ENCODE measurements around the gene RAB42.
"Not testable (repeated sequence)": the region's sequence is repeated elsewhere in the genome, so short reads cannot be mapped to it uniquely, and the experiment has no call there.

Gene RAB42, protein sequence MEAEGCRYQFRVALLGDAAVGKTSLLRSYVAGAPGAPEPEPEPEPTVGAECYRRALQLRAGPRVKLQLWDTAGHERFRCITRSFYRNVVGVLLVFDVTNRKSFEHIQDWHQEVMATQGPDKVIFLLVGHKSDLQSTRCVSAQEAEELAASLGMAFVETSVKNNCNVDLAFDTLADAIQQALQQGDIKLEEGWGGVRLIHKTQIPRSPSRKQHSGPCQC

GRCh38 chr1:28591708-28592320 is at the start of gene RAB42:
Gene RAB42 (plus strand): TSS chr1:28592265. CDS start chr1:28592512, 247 bp downstream.
- no peak for DNase-seq (ENCODE audit: low spot score)

DNA sequence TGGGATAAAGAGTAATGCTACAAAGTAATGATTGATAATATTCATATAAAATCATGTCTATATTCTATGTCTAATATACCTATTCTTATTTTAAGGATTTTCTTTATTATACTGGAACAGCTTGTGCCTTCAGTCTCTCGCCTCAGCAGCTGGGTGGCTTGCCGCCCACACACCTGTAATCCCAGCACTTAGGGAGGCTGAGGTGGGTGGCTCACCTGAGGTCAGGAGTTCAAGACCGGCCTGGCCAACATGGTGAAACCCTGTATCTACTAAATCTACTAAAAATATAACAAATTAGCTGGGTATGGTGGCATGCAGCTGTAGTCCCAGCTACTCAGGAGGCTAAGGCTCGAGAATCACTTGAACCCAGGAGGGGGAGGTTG is 46.8 kb upstream of the RAB42 start:
- no peak for DNase-seq (ENCODE audit: low spot score)

DNA sequence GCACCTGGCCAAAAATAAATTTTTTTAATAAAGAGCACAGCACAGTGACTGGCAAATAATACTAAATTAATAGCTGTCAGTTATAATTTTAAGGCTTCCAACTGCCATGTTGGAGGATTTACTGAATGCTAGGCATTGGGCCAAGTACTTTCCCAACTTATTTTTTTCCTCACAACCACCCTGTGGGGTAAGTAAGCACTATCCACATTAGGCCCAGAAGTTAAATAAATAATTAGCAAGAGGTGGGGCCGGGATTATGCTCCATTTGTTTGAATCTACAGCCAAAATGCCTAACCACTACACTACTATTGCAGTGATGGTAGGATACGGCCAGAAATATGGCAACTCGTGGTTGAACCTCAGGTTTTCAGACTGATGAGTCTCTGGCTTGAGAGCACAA is 43.7 kb upstream of the RAB42 start:
- no peak for DNase-seq (ENCODE audit: low spot score)

DNA sequence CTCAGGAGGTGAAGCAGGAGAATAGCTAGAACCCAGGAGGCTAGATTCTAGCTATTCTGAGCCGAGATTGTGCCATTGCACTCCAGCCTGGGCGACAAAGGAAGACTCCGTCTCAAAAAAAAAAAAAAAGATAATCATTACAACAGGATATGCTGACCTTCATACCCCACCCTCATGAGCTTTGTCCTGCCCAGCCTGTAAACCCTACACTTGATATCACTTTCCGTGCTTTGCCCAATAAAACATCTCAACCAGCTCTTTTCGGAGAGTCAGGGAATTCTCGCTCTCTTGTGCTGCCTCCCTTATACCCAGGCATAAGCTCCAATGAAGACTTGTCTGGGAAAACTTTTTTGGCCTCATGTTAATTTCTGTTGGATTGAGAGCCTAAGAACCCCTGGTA is 40.7 kb upstream of the RAB42 start:
- no peak for DNase-seq (ENCODE audit: low spot score)

- DNase-seq (ENCODE audit: low spot score), result peak; percentile 98
These were observed 39.1 kb upstream of the RAB42 start, which contains the start of gene TRNAU1AP for GRCh38 chr1:28552758-28553663. Gene TRNAU1AP (plus strand): TSS chr1:28553085. CDS start chr1:28553111, 26 bp downstream.

DNA sequence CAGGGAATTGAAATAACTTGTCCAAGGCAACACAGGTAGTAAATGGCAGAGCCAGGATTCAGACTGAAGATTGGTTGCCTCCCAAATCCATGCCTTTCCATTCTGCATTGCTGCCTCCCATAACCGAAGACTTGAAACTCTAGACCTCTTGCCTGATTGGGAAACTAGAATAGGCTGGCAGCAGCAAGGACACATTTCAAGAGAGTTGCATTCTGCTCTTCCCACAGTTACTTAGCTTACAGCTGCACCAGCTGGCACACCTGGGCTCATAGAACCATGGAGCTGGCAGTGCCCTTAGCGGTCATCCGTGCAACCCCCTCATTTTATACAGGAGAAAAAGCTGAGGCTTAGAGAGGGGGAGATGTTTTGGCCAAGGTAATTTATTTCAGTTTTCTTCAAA is 31.2 kb upstream of the RAB42 start:
- no peak for DNase-seq (ENCODE audit: low spot score)

DNA sequence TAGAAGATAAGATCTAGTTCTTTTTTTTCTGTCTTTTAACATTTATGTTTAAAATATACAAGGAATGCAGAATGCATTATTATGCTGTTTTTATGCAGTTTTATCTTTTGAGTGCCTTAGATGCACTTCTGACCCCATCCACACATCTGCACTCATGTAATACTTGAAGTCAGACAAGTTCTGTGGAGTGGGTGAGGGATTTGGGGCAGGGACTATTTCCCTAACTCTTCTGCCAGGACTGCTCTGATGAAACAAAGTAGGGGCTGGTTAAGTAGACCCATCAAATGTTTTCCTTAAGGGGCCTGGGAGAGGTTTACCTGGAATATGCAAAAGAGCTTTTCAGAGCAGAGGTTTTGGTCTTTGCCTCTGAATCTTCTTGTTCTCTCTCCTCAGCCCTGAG is 27.8 kb upstream of the RAB42 start:
- DNase-seq (ENCODE audit: low spot score), result no peak

DNA sequence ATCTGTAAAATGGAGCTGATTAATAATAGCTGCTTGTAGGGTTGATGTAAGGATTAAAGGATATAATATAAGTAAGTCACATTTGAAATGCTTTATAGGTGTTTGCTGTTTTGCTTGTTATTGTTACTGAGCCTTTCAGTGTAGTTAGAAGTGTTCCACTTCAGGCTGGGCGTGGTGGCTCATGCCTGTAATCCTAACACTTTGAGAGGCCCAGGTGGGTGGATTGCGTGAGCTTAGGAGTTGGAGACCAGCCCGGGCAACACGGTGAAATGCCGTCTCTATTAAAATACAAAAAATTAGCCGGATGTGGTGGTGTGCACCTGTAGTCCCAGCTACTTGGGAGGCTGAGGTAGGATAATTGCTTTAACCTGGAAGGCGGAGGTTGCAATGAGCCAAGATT is 27.0 kb upstream of the RAB42 start:
- no peak for DNase-seq (ENCODE audit: low spot score)

DNA sequence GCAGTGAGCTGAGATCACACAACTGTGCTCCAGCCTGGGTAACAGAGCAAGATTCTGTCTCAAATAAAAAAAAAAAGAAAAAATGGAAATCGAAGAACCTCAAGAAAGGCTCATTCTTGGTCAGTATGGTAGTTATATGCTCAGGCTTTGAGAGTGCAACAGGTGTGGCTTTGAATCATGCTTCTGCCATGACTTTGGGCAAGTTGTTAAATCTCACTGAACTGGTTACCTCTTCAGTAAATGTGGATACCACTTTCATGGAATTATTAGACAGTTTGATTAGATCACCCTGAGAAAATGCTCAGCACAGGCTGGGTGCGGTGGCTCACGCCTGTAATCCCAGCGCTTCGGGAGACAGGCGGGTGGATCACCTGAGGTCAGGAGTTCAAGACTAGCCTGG is 26.3 kb upstream of the RAB42 start:
- DNase-seq (ENCODE audit: low spot score), result no peak

DNA sequence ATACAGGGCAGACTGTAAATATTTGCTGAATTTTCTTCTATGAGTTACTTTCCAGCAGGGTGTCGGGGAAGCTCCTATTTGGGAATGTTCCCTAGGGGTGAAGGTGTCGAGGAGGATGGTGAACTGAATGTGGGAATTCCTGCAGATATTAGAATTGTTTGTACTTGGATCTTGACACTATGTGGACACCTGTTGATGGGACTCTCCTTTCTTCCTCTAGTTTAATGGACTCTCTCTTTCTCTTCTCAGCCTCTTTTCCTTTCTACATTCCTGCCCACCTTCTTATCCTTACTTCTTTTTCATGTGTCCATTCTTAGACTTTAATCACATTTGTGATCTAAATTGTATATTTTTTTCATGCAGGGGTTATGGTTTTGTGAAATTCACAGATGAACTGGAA is 25.1 kb upstream of the RAB42 start:
- no peak for DNase-seq (ENCODE audit: low spot score)

GRCh38 chr1:28571911-28572310 is 20.2 kb upstream of the RAB42 start:
- no peak for DNase-seq (ENCODE audit: low spot score)

DNA sequence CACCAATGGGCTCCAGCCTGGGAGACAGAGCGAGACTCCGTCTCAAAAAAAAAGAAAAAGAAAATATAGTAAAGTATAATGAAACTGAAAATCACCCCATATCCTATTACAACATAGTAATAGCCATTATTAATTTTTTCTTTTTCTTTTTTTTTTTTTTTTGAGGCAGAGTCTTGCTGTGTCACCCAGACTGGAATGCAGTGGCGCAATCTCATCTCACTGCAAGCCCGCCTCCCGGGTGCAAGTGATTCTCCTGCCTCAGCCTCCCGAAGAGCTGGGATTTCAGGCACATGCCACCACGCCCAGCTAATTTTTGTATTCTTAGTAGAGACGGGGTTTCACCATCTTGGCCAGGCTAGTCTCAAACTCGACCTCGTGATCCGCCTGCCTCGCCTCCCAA is 19.2 kb upstream of the RAB42 start:
- DNase-seq (ENCODE audit: low spot score), result not testable (repeated sequence)

DNA sequence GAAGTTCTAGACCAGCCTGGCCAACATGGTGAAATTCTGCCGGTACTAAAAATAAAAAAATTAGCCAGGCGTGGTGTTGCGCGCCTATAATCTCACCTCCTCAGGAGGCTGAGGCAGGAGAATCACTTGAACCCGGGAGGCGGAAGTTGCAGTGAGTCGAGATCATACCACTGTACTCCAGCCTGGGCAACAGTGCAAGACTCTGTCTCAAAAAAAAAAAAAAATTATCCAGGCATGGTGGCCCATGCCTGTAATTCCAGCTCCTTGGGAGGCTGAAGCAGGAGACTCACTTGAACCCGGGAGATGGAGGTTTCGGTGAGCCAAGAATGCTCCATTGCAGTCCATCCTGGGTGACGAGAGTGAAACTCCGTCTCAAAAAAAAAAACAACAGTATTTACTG is 18.5 kb upstream of the RAB42 start:
- DNase-seq (ENCODE audit: low spot score), result no peak

GRCh38 chr1:28577052-28577678 is 14.9 kb upstream of the RAB42 start:
- no peak for DNase-seq (ENCODE audit: low spot score)

GRCh38 chr1:28577738-28578536 is 14.1 kb upstream of the RAB42 start:
- no peak for DNase-seq (ENCODE audit: low spot score)

- DNase-seq (ENCODE audit: low spot score), result no peak
These were observed 13.3 kb upstream of the RAB42 start for GRCh38 chr1:28578696-28579218.

GRCh38 chr1:28579401-28579800 is 12.7 kb upstream of the RAB42 start:
- no peak for DNase-seq (ENCODE audit: low spot score)

DNA sequence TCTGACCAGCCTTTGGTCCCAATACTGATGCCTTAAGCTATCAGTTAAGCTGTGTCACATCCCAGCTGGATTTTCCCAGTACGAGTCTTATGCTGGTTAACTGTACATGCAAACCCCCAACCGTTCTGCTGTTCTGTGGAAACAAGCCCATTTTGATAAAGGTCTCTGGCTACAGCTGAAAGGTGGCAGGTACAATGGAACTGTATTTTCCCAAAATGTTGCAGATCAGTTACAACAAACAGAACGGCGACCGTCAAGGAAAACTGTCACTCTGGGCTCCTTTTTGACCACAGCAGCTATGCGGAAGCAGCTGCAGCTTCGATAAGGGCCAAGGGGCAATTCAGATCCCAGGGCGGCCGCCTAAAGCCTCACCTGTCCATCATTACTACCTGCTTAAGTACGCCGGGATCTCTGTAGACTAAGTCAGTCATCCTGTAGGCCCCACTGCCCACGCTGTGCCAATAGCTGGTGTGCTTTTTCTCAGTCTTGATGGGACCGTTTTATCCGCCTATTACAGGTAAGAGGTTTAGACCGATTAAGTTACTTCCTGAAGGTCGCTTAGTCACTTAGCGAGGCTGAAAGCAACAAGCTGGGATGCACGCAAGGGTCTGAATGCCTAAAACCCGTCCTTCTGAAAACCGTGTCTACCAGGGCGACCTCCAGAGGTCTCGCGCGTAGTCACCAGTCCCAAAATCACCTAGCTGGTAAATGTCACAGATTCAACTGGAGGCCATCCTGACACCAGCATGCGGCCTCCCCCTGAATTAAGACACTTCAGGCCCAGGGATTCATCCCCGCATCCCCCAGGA is 11.1 kb upstream of the RAB42 start:
- peak; percentile 74 for DNase-seq (ENCODE audit: low spot score)

- peak; percentile 94 for DNase-seq (ENCODE audit: low spot score)
These were observed 10.4 kb upstream of the RAB42 start for GRCh38 chr1:28581531-28582247.

GRCh38 chr1:28582248-28582615 is 9.8 kb upstream of the RAB42 start:
- DNase-seq (ENCODE audit: low spot score), result no peak

All from CD4-positive, alpha-beta T cell treated with Interleukin-2 at 100 ng/mL for 4 hours (primary cell).